Ammon's horn (tissue), 1 donor: ENCODE measurements around the gene PTPRN2.
"Not testable (repeated sequence)": the region's sequence is repeated elsewhere in the genome, so short reads cannot be mapped to it uniquely, and the experiment has no call there.

Experiments used
- DNase-seq: peaks from one replicate; pipeline ENCODE4 v3.0.0-alpha.2; 2016; ENCODE audit warnings: low spot score

The PTPRN2 gene

DNA sequence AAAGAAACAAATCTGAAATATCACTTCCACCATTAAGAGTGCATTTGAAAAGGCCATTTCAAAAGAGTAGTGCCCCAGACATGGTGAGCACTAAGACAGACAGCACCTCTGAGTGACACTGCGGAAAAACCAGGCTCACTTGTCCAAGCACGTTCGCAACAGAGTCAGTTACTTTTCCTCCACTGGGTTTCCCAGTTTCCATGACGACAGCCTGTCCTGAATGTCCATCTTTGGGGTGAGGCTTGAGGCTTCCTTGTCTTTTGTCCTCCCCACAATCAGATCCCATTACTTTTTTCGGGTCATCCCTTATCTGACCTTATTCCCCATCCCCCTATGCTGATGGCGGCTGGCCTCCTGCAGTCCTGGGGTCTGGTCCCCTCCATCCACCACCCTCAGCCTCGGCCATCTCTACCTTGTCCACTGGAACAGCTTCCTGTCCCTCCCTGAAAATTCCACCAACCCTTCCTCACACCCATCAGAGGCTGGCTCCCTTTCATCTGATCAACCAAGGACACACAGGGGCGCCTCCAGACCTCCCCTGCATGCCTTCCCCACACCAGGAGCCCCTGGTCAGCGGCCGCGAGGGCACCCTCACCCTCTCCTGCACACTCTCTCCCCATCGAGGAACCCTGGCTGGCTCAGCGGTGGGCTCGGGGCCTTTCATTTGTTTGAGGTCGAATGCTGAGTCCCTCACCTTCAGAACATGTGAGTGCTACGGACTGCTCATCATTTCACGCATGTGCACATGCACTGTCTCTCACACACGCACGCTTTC is 887.2 kb downstream of the PTPRN2 start:
- no peak for DNase-seq

- no peak for DNase-seq
Observed at GRCh38 chr7:157699357-157700013, 888.1 kb downstream of the PTPRN2 start.

DNA sequence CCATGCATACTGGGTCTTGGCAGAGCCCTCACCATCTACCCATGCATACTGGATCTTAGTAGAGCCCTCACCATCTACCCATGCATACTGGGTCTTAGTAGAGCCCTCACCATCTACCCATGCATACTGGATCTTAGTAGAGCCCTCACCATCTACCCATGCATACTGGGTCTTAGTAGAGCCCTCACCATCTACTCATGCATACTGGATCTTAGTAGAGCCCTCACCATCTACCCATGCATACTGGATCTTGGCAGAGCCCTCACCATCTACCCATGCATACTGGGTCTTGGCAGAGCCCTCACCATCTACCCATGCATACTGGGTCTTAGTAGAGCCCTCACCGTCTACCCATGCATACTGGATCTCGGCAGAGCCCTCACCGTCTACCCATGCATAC is 890.3 kb downstream of the PTPRN2 start:
- DNase-seq = not testable (repeated sequence)

GRCh38 chr7:157695609-157696008 is 892.0 kb downstream of the PTPRN2 start:
- DNase-seq = not testable (repeated sequence)

GRCh38 chr7:157694376-157694665 is 893.3 kb downstream of the PTPRN2 start:
- no peak for DNase-seq

GRCh38 chr7:157693521-157694375 is 893.9 kb downstream of the PTPRN2 start:
- DNase-seq = no peak

DNA sequence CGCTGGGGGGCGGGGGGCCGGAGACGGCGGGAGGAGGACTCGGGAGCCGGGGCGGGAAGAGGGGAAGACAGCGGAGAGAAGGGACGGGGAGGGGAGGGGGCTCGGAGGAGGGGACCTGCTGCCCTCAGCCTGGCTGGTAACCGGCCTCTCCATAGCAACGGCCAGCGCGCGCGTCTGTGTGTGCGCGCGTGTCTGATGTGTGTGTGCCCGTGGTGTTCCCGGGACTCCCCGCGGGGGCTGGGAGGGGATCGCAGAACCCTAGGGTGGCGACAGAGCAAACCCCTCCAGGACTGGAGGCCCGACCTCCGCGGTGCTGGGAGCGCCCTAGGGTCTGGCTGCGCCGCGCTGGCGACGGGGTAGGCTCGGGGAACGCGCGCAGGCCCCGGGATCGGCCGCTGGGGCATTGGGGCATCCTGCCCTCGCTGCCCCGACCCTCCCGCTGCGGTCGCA is 894.5 kb downstream of the PTPRN2 start:
- no peak for DNase-seq

DNA sequence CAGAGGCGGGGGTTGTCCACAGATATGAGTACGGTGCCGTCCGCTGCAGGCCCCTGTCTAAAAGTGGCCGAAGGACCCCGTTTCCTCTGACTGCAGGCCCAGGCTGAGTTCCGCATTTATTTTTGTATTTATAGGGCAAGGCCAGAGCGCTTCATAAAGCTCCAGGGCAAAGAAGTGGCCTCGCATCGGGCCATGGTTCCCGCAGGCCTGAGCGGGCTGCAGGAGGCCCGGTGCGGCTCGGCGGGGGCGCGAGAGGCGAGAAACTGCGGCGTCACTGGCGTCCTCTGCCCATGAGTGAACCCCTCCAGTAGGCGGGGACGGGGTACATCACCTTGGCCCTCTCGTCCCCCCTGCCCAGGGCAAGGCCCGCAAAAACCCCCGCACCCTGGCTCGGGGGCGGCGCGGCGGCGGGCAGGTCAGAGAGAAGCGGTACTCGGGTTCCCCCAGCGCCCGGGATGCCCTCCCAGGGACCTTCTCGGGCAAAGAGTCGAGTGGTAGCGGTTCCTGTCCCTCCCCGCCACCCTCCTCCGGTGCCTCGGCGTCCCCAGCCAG is 895.1 kb downstream of the PTPRN2 start:
- DNase-seq = no peak

DNA sequence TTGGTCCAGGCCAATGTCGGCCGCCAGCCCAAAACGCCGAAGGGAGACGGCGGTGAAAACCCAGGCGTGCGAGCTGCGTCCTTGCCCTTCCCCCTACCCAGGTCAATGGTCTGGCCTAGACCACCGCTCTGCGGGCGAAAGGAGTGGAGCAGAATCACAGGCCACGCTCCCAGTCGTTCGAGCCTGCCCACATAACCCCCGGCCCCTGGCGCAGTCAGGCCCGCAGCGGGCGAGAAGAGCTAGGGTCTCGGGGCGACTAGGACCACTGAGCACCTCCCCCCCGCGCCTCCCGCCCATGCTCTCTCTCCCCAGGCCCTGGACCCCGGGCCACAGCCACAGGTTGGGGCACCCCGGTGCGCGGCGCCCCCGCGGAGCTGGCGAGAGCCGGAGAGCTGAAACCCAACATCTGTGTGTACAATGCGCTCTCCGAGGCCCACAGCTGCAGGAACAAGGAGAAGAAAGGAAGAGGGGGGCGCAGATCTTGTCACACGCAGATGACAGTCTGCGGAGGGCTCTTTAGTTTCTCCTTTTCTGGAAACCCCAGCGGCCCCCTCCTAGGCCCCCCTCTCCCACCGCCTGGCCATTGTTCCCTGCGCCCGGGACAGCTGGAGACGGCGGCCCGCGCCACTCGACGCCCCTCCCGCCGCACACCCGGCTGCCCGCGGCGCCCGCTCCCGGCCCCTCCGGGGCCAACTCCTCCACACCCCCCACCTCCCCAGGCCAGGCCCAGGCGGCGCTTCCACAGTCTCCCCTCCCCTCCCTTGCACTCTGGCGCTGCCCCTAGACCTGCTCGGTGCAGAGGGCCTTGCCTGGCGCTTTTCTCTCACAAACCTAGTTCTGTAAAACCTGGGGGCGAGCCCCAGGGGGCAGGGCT is 895.8 kb downstream of the PTPRN2 start:
- no peak for DNase-seq

DNA sequence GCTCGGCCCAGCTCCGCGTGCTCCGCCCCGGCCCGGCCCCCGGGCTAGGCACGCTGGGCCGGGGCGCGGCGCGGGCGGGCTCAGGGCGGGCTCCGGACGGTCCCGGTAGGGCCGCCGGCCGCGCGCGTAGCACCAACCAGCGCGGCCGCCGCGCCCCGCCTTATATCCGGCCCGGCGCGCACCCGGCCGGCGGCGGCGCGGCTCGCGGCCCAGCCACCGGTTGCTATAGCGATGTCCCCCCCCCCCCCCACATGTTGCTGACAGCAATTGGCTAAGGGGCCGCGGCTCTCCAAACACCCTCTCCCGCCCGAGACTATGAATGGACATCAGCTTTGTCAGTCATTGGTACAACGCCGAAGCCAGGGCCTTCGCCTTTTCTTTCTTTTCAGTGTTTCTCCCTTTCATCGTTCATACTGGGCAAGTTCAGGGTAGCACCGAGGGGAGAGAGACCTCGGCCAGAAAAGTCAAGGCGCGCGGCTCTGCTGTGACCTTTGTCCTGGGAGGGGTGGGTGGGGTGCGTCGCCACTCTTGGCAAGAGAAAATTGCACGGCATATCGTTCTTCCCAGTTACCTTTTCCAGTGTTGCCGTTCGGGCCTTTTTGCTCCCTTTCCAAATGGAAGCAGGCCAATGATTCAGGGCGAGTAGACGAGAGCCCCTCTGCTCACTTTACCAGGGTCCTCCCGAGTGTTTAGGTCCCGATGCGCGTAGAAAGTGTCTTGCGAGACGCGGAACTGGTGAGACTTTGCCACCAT is 896.6 kb downstream of the PTPRN2 start:
- peak; percentile 77 for DNase-seq

- DNase-seq = no peak
Observed at GRCh38 chr7:157690058-157690832, 897.4 kb downstream of the PTPRN2 start.

DNA sequence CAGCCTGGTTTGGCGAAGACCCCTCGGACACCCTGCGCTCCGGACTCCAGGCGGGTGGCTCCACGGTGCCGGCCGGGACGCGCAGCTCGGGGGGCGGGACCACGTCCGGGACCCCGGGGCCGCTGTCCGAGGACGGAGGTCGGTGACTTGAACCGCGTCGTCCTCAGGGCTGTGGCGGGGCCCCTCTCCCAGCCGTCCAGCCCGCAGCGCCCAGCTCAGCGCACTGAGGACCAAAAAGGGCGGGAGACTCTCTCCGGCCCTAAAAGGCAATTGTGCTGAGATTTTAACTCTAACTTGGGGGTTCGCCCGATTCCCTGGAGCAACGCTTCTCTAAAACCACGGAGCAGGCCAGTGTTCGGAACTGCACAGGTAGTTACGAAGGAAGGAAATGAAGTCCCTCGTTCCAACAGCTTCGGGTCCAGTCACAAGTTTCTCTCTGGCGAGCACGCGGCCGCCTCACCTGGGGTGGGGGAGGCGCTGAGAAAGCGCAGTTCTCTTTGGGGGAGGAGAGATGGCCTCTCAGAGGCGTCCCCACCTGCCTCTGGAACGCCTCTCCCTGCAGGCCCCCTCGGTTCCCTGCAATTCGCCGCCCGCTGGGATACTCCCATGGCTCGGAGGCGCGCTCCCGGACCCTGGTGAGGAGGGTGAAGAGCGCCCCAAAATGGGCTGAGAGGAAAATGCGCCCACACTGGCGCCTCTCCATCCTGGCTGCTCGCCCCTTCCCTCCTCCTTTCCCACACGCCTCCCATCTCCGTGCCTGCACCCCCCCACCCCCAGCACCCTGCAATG is 898.2 kb downstream of the PTPRN2 start:
- DNase-seq = no peak

DNA sequence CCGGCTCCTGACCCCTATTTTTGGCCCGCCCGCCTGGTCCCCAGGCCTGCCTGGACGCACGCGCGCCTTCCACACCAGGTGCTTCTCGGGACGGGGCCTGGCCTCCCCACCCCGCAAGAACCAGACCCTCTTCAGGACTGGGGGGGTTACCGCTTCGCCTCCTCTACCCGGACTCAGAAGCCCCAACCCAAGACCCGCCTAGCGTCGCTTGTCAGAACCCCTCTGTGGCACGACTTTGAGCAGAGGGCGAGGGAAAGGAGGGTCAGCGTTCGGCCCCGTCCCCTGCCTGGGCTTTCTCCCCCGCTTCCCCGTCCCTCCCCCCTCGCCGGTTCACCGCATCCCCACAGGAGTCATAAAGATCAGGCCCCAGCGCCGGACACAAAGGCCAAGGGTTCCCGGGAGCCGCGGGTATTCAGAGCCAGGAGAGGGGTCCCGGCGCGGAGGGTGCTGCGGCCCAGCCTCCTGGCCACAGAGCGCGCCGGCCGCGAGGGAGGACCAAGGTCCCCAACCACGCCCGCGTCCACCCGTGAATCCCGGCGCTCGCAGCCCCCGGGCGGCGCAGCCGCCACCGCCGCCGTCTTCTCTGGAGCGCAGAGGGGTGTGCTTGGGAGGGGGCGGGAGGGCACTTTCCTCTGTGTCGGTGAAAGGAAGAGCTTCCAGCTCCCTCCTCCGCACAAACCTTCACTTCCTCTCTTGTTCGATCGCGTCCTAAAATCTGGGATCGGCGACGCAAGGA is 898.9 kb downstream of the PTPRN2 start:
- no peak for DNase-seq

- no peak for DNase-seq
Observed at GRCh38 chr7:157687845-157688532, 899.6 kb downstream of the PTPRN2 start.

- DNase-seq = no peak
Observed at GRCh38 chr7:157687158-157687557, 900.5 kb downstream of the PTPRN2 start.

GRCh38 chr7:157686285-157686894 is 901.2 kb downstream of the PTPRN2 start:
- no peak for DNase-seq
